Calu3 (cell line): ENCODE data around the gene LCNL1. TPM values are rescaled to one million over a fixed set of nuclear protein-coding genes. Genes with fewer than 3 reads are reported as not detected.

Experiments used
- BruUV-seq: library from RNA; stranded (reverse); fragments of 400-500 nt; replicated peaks from 2 replicates; lab custom pipeline; 2021; lab: Mats Ljungman, UMichigan
- CTCF ChIA-PET: fragments of 300-600 bp; sonication (Branson Sonifier 250); formaldehyde crosslinking; loops from one replicate; lab custom pipeline; 2022; ENCODE audit warnings: antibody characterized with exemption; lab: Charles Lee
- DNase-seq: peaks from one replicate; pipeline ENCODE4 v3.0.0; 2022
- H3K27ac Mint-ChIP-seq: one replicate; pipeline ENCODE4 v1.8.0; 2022; ENCODE audit warnings: mixed read lengths; ENCODE audit not compliant: unreplicated experiment
- H3K27me3 Mint-ChIP-seq: one replicate; pipeline ENCODE4 v1.8.0; 2022; ENCODE audit warnings: mixed read lengths; ENCODE audit not compliant: unreplicated experiment
- H3K36me3 Mint-ChIP-seq: one replicate; pipeline ENCODE4 v1.8.0; 2022; ENCODE audit warnings: mild to moderate bottlenecking, moderate library complexity, mixed read lengths; ENCODE audit not compliant: insufficient read depth, unreplicated experiment
- H3K4me1 Mint-ChIP-seq: one replicate; pipeline ENCODE4 v1.8.0; 2022; ENCODE audit warnings: mild to moderate bottlenecking, low read depth, mixed read lengths; ENCODE audit not compliant: unreplicated experiment
- H3K4me3 Mint-ChIP-seq: one replicate; pipeline ENCODE4 v1.8.0; 2022; ENCODE audit warnings: mild to moderate bottlenecking, low read depth, moderate library complexity, mixed read lengths; ENCODE audit not compliant: unreplicated experiment
- H3K9me3 Mint-ChIP-seq: one replicate; pipeline ENCODE4 v1.8.0; 2022; ENCODE audit warnings: low read depth, mixed read lengths; ENCODE audit not compliant: unreplicated experiment
- intact Hi-C: fragments of 100-400 bp; cut with micrococcal nuclease; formaldehyde crosslinking; loops from one replicate; pipeline ENCODE4 v1.10.0; 2022; ENCODE audit not compliant: unreplicated experiment
- total RNA-seq: library from RNA; stranded (reverse); gene quantifications from 2 replicates; pipeline ENCODE4 v1.2.3, GENCODE V29; 2022
- TF ChIP-seq, protein P1 (sequence below): fragments of 200-600 bp; IDR thresholded peaks from one replicate; pipeline ENCODE4 v1.8.0; 2022; ENCODE audit warnings: antibody characterized with exemption; ENCODE audit not compliant: unreplicated experiment

Gene LCNL1
- total RNA-seq, 1 experiment from 2014 or later, result not detected

- Mint-ChIP-seq H3K27me3 (peaks cover 15% of the 10 kb centered on the region), H3K27ac (no peak overlapping the region), H3K4me3 (no peak overlapping the region), H3K4me1 (no peaks in the 10 kb centered on the region), H3K36me3 (no peaks in the 10 kb centered on the region), H3K9me3 (no peaks in the 10 kb centered on the region)
- BruUV-seq, result no TSS peak
- intact Hi-C loops, result no loop called here
- DNase-seq, result no peak
- TF ChIP-seq, protein P1, sequence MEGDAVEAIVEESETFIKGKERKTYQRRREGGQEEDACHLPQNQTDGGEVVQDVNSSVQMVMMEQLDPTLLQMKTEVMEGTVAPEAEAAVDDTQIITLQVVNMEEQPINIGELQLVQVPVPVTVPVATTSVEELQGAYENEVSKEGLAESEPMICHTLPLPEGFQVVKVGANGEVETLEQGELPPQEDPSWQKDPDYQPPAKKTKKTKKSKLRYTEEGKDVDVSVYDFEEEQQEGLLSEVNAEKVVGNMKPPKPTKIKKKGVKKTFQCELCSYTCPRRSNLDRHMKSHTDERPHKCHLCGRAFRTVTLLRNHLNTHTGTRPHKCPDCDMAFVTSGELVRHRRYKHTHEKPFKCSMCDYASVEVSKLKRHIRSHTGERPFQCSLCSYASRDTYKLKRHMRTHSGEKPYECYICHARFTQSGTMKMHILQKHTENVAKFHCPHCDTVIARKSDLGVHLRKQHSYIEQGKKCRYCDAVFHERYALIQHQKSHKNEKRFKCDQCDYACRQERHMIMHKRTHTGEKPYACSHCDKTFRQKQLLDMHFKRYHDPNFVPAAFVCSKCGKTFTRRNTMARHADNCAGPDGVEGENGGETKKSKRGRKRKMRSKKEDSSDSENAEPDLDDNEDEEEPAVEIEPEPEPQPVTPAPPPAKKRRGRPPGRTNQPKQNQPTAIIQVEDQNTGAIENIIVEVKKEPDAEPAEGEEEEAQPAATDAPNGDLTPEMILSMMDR, result no peak
- CTCF ChIA-PET, result no interaction called here
Measured at GRCh38 chr9:136980669-136981478, 1.9 kb upstream of the LCNL1 start.

- no TSS peak for BruUV-seq
- Mint-ChIP-seq H3K4me3 (no peak overlapping the region), H3K36me3 (no peaks in the 10 kb centered on the region), H3K27me3 (peaks cover 15% of the 10 kb centered on the region), H3K27ac (no peak overlapping the region), H3K4me1 (no peaks in the 10 kb centered on the region), H3K9me3 (no peaks in the 10 kb centered on the region)
- CTCF ChIA-PET, result no interaction called here
- intact Hi-C loops, result no loop called here
- TF ChIP-seq, protein P1, result no peak
- no peak for DNase-seq
Measured at GRCh38 chr9:136981588-136982231, 1.1 kb upstream of the LCNL1 start.

GRCh38 chr9:136983167-136983566 is 374 bp downstream of the LCNL1 start:
- Mint-ChIP-seq H3K9me3 (no peaks in the 10 kb centered on the region), H3K36me3 (no peaks in the 10 kb centered on the region), H3K4me3 (no peak overlapping the region), H3K27me3 (peaks cover 25% of the 10 kb centered on the region), H3K27ac (no peak overlapping the region), H3K4me1 (no peaks in the 10 kb centered on the region)
- intact Hi-C loops, result no loop called here
- CTCF ChIA-PET, result no interaction called here
- no peak for DNase-seq
- TF ChIP-seq, protein P1, result no peak
- BruUV-seq, result no TSS peak

DNA sequence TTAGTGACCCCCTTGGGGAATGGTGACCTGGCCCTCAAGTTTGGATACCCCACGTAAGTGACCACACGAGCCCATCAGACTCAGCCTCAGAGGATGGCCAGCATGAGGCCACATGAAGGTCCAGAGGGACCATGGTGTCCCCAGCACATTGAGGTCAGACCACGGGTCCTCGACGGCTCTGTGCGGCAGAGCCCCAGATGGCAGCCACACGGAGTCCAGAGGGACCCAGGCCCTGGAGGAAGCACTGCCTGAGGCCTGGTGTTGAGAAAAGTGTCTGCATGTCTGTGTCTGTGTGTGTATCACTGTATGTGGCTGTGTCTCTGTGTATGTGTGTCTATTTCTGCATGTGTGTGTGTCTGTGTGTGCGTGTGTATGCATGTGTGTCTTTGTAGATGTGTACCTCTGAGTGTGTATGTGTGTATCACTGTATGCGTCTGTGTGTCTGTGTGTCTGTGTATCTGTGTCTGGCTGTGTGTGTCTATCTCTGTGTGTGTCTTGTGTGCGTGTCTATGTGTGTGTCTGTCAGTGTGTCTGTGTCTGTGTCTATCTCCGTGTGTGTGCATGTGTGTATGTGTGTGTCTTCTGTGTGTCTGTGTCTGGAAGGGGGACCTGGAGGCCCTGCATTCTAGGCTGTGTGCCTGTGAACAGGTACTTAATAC is 992 bp downstream of the LCNL1 start:
- BruUV-seq, result no TSS peak
- Mint-ChIP-seq H3K27ac (no peak overlapping the region), H3K27me3 (peaks cover 29% of the 10 kb centered on the region), H3K4me3 (no peak overlapping the region), H3K9me3 (no peaks in the 10 kb centered on the region), H3K36me3 (no peaks in the 10 kb centered on the region), H3K4me1 (no peaks in the 10 kb centered on the region)
- CTCF ChIA-PET, result no interaction called here
- intact Hi-C loops, result no loop called here
- DNase-seq, result no peak
- TF ChIP-seq, protein P1, result no peak
